GM18505 (cell line): ENCODE measurements around the gene SLC22A7.

ENCODE experiments used
- ATAC-seq: cut with Tn5 transposase; IDR thresholded peaks from one replicate; pipeline ENCODE4 v1.9.1; 2021; ENCODE audit not compliant: unreplicated experiment
- POLR2A ChIP-seq: IDR thresholded peaks from 4 replicates; pipeline ENCODE4 v1.6.1; 2011; ENCODE audit warnings: borderline replicate concordance; ENCODE audit not compliant: insufficient read depth, insufficient read length; ENCODE audit errors: extremely low read depth

The SLC22A7 gene

GRCh38 chr6:43261198-43261597 is 36.9 kb upstream of the SLC22A7 start:
- TF ChIP-seq POLR2A: no peak
- ATAC-seq: no peak

GRCh38 chr6:43262000-43262779 is 35.9 kb upstream of the SLC22A7 start:
- no peak for TF ChIP-seq POLR2A
- ATAC-seq: no peak

- ATAC-seq: no peak
- TF ChIP-seq POLR2A: no peak
Measured at GRCh38 chr6:43262780-43263313, 35.2 kb upstream of the SLC22A7 start.

GRCh38 chr6:43263314-43264178 is 34.5 kb upstream of the SLC22A7 start:
- ATAC-seq: peak; percentile 56
- no peak for TF ChIP-seq POLR2A

- no peak for ATAC-seq
- no peak for TF ChIP-seq POLR2A
Measured at GRCh38 chr6:43264599-43265145, 33.4 kb upstream of the SLC22A7 start.

GRCh38 chr6:43265564-43265963 is 32.5 kb upstream of the SLC22A7 start:
- ATAC-seq: no peak
- TF ChIP-seq POLR2A: no peak

- TF ChIP-seq POLR2A: no peak
Measured at GRCh38 chr6:43267619-43268354, 30.3 kb upstream of the SLC22A7 start.

GRCh38 chr6:43268355-43268700 is 29.7 kb upstream of the SLC22A7 start:
- no peak for ATAC-seq
- TF ChIP-seq POLR2A: no peak

More at GRCh38 chr6:43267619-43268354, 30.3 kb upstream of the SLC22A7 start:
- no peak for ATAC-seq

- ATAC-seq: no peak
- no peak for TF ChIP-seq POLR2A
Measured at GRCh38 chr6:43268782-43269272, 29.2 kb upstream of the SLC22A7 start.

GRCh38 chr6:43269273-43270007 is 28.6 kb upstream of the SLC22A7 start:
- TF ChIP-seq POLR2A: no peak
- no peak for ATAC-seq

GRCh38 chr6:43271103-43271815 is 26.8 kb upstream of the SLC22A7 start:
- TF ChIP-seq POLR2A: no peak
- no peak for ATAC-seq
